Psoas muscle (tissue), 8 donors: ENCODE data around the gene VEGFC. TPM values are rescaled to one million over a fixed set of nuclear protein-coding genes. Genes with fewer than 3 reads are reported as not detected.

Experiments
- ATAC-seq, 4 donors: fragments of 200-7000 bp; cut with Tn5 transposase; one replicate each; pipeline ENCODE4 v1.9.1; 2020; ENCODE audit warnings: moderate library complexity in 3 of 4, mild to moderate bottlenecking in 2 of 4
- DNase-seq, 2 donors: peaks; one replicate each; pipeline ENCODE4 v3.0.0-alpha.2; 2020
- H3K27ac ChIP-seq: fragments of 200-600 bp; one replicate; pipeline ENCODE4 v1.8.0; 2022
- H3K27me3 ChIP-seq, 3 donors: fragments of 200-600 bp in 1 of 3; one replicate each; pipeline versions ENCODE4 v1.6.1 to v1.8.0; 2013 to 2022; ENCODE audit warnings: low read length in 2 of 3, mild to moderate bottlenecking in 2 of 3, moderate library complexity in 1 of 3; ENCODE audit not compliant: insufficient read depth in 3 of 3
- H3K36me3 ChIP-seq, 2 donors: fragments of 200-600 bp in 1 of 2; one replicate each; pipeline versions ENCODE4 v1.6.1 to v1.8.0; 2013 to 2022; ENCODE audit warnings: low read depth in 1 of 2, mild to moderate bottlenecking in 1 of 2, moderate library complexity in 1 of 2; ENCODE audit not compliant: insufficient read depth in 1 of 2
- H3K4me1 ChIP-seq: fragments of 200-600 bp; one replicate; pipeline ENCODE4 v1.8.0; 2022
- H3K4me3 ChIP-seq: fragments of 200-600 bp; one replicate; pipeline ENCODE4 v1.8.0; 2022; ENCODE audit warnings: mild to moderate bottlenecking
- H3K9me3 ChIP-seq: fragments of 200-600 bp; one replicate; pipeline ENCODE4 v1.8.0; 2022
- CTCF ChIP-seq: fragments of 200-600 bp; IDR thresholded peaks from one replicate; pipeline ENCODE4 v1.8.0; 2022; ENCODE audit warnings: antibody characterized with exemption
- WGBS, 3 donors: extraction: QIAGEN DNeasy Blood & Tissue Kit; methylation state at CpG; one replicate each; pipeline versions ENCODE4 v1.1.6 to v1.1.7; 2013; 5-methylcytosine and 5-hydroxymethylcytosine counted together
- intact Hi-C, 2 donors: fragments of 100-400 bp; cut with DNase I; formaldehyde crosslinking; loops; one replicate each; pipeline versions ENCODE4 v1.11.0 to v1.14.2; 2022
- polyA plus RNA-seq, 3 donors: library from polyadenylated mRNA; stranded (reverse); fragments of 200-250 nt; gene quantifications; one replicate each; pipeline ENCODE4 v1.2.3, GENCODE V29; 2013
- total RNA-seq, 4 donors: library from RNA; stranded (reverse); fragmentation: NEBNext Ultra II Directional in 2 of 4; extraction: Animal tissue kit (Norgen Biotek cat#: 25700) in 2 of 4; gene quantifications; one replicate each; pipeline versions ENCODE4 v1.2.1 to v1.2.4, GENCODE V29; 2021 to 2023
- donor health status: healthy with polysubstance abuse.
- donor health status: DM: no; HTN: no; CAD: no; lungs with moderate emphysema.
- donor health status: Bipolar disorder and iron deficiency.
- donor health status: healthy.
- donor health status: DM: yes; HTN: yes; CAD: no.
- donor health status: DM: no; HTN: no; CAD: no.
- donor health status: DM: no; HTN: no; CAD: no.
- donor health status: DM: yes; HTN: yes; CAD: no.

VEGFC gene
- total and polyA plus RNA-seq, 7 donors, result 1.8 to 7.0 (median 3.0) TPM

DNA sequence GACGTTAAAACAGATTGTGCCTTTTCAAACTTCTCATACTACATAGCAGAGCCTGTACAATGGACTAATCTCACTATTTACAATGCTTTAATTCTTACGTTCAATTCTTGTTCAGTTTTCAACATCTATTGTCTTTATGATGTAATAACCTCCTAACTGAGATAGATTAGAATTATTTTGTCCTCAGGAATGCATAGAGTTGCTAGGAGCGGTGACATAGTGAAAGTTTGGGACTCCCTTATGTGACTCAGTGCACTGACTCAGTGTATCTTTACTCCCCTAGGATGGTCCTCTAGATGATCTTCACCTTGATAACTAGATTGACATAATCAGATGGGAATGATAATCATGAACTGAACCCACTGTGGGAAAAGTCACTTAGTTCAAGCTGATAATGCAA, 151.5 kb downstream of the VEGFC start:
- TF ChIP-seq CTCF, result no peak
- no peaks in the 10 kb centered on the region for H3K27me3 ChIP-seq
- H3K27ac ChIP-seq, result no peak overlapping the region
- no peaks in the 10 kb centered on the region for H3K9me3 ChIP-seq
- ATAC-seq (no peak), DNase-seq (no peak)
- no peaks in the 10 kb centered on the region for H3K36me3 ChIP-seq
- 84 to 92% (median 88%) methylated on average over 3 of the region's 3 CpGs for WGBS, 3 donors
- intact Hi-C loops, result no loop called here
- no peak overlapping the region for H3K4me3 ChIP-seq
- no peaks in the 10 kb centered on the region for H3K4me1 ChIP-seq

GRCh38 chr4:176638992-176639391, 153.7 kb downstream of the VEGFC start:
- Histone ChIP-seq H3K36me3 (no peaks in the 10 kb centered on the region), H3K9me3 (no peaks in the 10 kb centered on the region), H3K27me3 (no peaks in the 10 kb centered on the region), H3K4me3 (no peak overlapping the region), H3K27ac (no peak overlapping the region), H3K4me1 (no peaks in the 10 kb centered on the region)
- 95 to 98% (median 97%) methylated on average over 2 of the region's 2 CpGs for WGBS, 3 donors
- no peak for DNase-seq
- no peak for ATAC-seq
- intact Hi-C loops, result no loop called here
- TF ChIP-seq CTCF, result no peak

DNA sequence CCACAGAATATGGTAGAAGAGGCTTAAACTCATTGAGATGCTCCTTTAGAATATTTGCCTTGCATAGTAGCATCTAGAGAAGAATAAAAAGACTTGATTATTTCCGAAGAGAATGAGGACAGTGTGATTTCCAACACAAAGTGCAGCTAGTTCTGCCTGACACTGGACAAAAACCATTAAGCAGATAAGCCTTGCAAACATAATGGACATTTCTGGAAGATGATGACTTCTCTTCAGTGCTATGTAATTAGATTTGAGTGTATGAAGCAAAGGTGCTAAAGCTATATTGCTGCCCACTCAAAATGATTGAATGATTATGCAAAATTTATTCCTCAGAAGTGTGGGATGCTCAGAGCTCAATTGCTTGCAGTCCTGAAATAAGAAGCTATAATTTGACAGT, 156.4 kb downstream of the VEGFC start:
- no peaks in the 10 kb centered on the region for H3K27me3 ChIP-seq
- TF ChIP-seq CTCF, result no peak
- H3K27ac ChIP-seq, result no peak overlapping the region
- ATAC-seq, result no peak
- no peaks in the 10 kb centered on the region for H3K36me3 ChIP-seq
- DNase-seq, result no peak
- intact Hi-C loops, result no loop called here
- H3K9me3 ChIP-seq, result no peaks in the 10 kb centered on the region
- no peak overlapping the region for H3K4me3 ChIP-seq
- no peaks in the 10 kb centered on the region for H3K4me1 ChIP-seq
- WGBS, 3 donors, result 67 to 78% (median 68%) methylated on average over 1 of the region's 1 CpG

- no peaks in the 10 kb centered on the region for H3K9me3 ChIP-seq
- DNase-seq (no peak), ATAC-seq (no peak)
- intact Hi-C loops, result no loop called here
- no peak overlapping the region for H3K4me3 ChIP-seq
- WGBS, 3 donors, result 29 to 31% (median 30%) methylated on average over 8 of the region's 8 CpGs
- H3K27ac ChIP-seq, result no peak overlapping the region
- no peak for TF ChIP-seq CTCF
- H3K27me3 ChIP-seq, result no peaks in the 10 kb centered on the region
- no peaks in the 10 kb centered on the region for H3K4me1 ChIP-seq
- H3K36me3 ChIP-seq, result no peaks in the 10 kb centered on the region
Measured at GRCh38 chr4:176635372-176636261, 157.1 kb downstream of the VEGFC start.
